ENCODE data around the gene GSK3B.

The GSK3B gene

DNA sequence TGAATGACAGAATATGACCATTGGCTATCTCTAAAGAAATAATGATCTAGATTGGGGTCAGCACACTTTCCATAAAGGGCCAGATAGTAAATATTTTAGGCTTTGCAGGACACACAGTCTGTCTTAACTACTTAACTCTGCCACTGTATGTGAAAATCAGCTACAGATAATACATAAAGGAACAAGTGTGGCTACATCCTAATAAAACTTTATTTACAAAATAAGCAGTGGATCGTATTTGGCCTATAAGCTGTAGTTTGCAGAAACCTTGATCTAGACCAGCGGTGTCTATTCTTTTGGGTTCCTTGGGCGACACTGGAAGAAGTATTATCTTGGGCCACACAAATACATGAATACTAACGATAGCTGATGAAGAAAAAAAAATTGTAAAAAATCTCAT is 27.6 kb downstream of the GSK3B start:
- Histone ChIP-seq H3K27ac (ENCODE audit: low read length) (no peak overlapping the region), H3K4me2 (ENCODE audit: insufficient read depth, low read length) (no peak overlapping the region), H2AFZ (ENCODE audit: low read depth, low read length) (no peak overlapping the region), H3K4me3 (ENCODE audit: low read depth in 1 of 2, low read length in 2 of 2) (no peak overlapping the region), H3K36me3 (ENCODE audit: insufficient read depth, low read length) (peaks cover 11% of the 10 kb centered on the region), H3K4me1 (ENCODE audit: insufficient read depth, low read length) (no peaks in the 10 kb centered on the region), H3K27me3 (ENCODE audit: insufficient read depth, low read length, poor library complexity) (no peaks in the 10 kb centered on the region), H3K79me2 (ENCODE audit: insufficient read depth, low read length) (peaks cover 100% of the 10 kb centered on the region), H4K20me1 (ENCODE audit: insufficient read depth, low read length) (peaks cover 82% of the 10 kb centered on the region), H3K9ac (ENCODE audit: low read depth, low read length) (no peak overlapping the region), H3K9me3 (ENCODE audit: insufficient read depth, low read length, severe bottlenecking) (no peaks in the 10 kb centered on the region)
- TF ChIP-seq, protein P1, sequence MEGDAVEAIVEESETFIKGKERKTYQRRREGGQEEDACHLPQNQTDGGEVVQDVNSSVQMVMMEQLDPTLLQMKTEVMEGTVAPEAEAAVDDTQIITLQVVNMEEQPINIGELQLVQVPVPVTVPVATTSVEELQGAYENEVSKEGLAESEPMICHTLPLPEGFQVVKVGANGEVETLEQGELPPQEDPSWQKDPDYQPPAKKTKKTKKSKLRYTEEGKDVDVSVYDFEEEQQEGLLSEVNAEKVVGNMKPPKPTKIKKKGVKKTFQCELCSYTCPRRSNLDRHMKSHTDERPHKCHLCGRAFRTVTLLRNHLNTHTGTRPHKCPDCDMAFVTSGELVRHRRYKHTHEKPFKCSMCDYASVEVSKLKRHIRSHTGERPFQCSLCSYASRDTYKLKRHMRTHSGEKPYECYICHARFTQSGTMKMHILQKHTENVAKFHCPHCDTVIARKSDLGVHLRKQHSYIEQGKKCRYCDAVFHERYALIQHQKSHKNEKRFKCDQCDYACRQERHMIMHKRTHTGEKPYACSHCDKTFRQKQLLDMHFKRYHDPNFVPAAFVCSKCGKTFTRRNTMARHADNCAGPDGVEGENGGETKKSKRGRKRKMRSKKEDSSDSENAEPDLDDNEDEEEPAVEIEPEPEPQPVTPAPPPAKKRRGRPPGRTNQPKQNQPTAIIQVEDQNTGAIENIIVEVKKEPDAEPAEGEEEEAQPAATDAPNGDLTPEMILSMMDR (IDR thresholded peaks at IDR 0.05; ENCODE audit: borderline replicate concordance, extremely low read depth, low read length, poor library complexity, severe bottlenecking) = no peak
- no peak for TF ChIP-seq EZH2 (IDR thresholded peaks at IDR 0.05; ENCODE audit: borderline replicate concordance, low read depth, low read length, severe bottlenecking)
- DNase-seq (no peak), ATAC-seq (ENCODE audit: insufficient read depth, low read depth) (no peak)

GRCh38 chr3:120064641-120065040 is 29.6 kb downstream of the GSK3B start:
- Histone ChIP-seq H3K36me3 (ENCODE audit: insufficient read depth, low read length) (peaks cover 11% of the 10 kb centered on the region), H3K27me3 (ENCODE audit: insufficient read depth, low read length, poor library complexity) (no peaks in the 10 kb centered on the region), H3K9ac (ENCODE audit: low read depth, low read length) (no peak overlapping the region), H4K20me1 (ENCODE audit: insufficient read depth, low read length) (peaks cover 79% of the 10 kb centered on the region), H3K4me1 (ENCODE audit: insufficient read depth, low read length) (no peaks in the 10 kb centered on the region), H3K9me3 (ENCODE audit: insufficient read depth, low read length, severe bottlenecking) (no peaks in the 10 kb centered on the region), H3K27ac (ENCODE audit: low read length) (no peak overlapping the region), H3K4me2 (ENCODE audit: insufficient read depth, low read length) (no peak overlapping the region), H3K79me2 (ENCODE audit: insufficient read depth, low read length) (peaks cover 100% of the 10 kb centered on the region), H3K4me3 (ENCODE audit: low read depth in 1 of 2, low read length in 2 of 2) (no peak overlapping the region), H2AFZ (ENCODE audit: low read depth, low read length) (no peak overlapping the region)
- ATAC-seq (ENCODE audit: insufficient read depth, low read depth) (no peak; the same call in 2 of the 3 replicates), DNase-seq (no peak)
- TF ChIP-seq EZH2 (IDR thresholded peaks at IDR 0.05; ENCODE audit: borderline replicate concordance, low read depth, low read length, severe bottlenecking) = no peak
- TF ChIP-seq, protein P1 (IDR thresholded peaks at IDR 0.05; ENCODE audit: borderline replicate concordance, extremely low read depth, low read length, poor library complexity, severe bottlenecking) = no peak

DNA sequence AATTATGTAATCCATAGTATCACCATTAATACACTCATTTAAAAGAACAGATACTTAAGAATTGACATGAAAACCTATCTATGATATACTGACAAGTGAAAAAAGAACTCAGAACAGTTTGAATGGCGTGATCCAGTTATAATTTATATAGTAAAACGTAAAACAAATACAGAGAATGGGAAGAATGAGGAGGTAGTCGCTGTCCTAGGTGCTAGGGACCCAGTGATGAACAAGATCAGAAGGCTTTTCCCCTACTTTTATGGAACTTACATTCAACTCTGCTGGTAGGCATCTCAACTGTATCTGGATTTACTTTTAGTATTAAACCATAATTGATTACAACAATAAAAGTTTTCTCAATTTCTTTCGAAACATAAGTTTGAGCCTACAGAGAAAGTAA is 31.8 kb downstream of the GSK3B start:
- Histone ChIP-seq H3K27ac (ENCODE audit: low read length) (no peak overlapping the region), H4K20me1 (ENCODE audit: insufficient read depth, low read length) (peaks cover 84% of the 10 kb centered on the region)

More for the DNA sequence above, 31.8 kb downstream of the GSK3B start:
- H3K4me1 ChIP-seq (ENCODE audit: insufficient read depth, low read length) = no peaks in the 10 kb centered on the region
- no peaks in the 10 kb centered on the region for H3K9me3 ChIP-seq (ENCODE audit: insufficient read depth, low read length, severe bottlenecking)
- TF ChIP-seq, protein P1 (IDR thresholded peaks at IDR 0.05; ENCODE audit: borderline replicate concordance, extremely low read depth, low read length, poor library complexity, severe bottlenecking) = no peak
- no peak for TF ChIP-seq EZH2 (IDR thresholded peaks at IDR 0.05; ENCODE audit: borderline replicate concordance, low read depth, low read length, severe bottlenecking)
- no peak overlapping the region for H3K9ac ChIP-seq (ENCODE audit: low read depth, low read length)
- ATAC-seq (ENCODE audit: insufficient read depth, low read depth) (no peak; the same call in 2 of the 3 replicates), DNase-seq (no peak)
- H3K36me3 ChIP-seq (ENCODE audit: insufficient read depth, low read length) = peaks cover 18% of the 10 kb centered on the region
- H3K4me3 ChIP-seq (ENCODE audit: low read depth in 1 of 2, low read length in 2 of 2) = no peak overlapping the region
- no peaks in the 10 kb centered on the region for H3K27me3 ChIP-seq (ENCODE audit: insufficient read depth, low read length, poor library complexity)
- H3K4me2 ChIP-seq (ENCODE audit: insufficient read depth, low read length) = no peak overlapping the region
- H2AFZ ChIP-seq (ENCODE audit: low read depth, low read length) = no peak overlapping the region
- peaks cover 100% of the 10 kb centered on the region for H3K79me2 ChIP-seq (ENCODE audit: insufficient read depth, low read length)

Data from DND-41 (cell line).